ENCODE data around the gene AKR7A2. TPM values are rescaled to one million over a fixed set of nuclear protein-coding genes. Genes with fewer than 3 reads are reported as not detected.

AKR7A2 gene
- total RNA-seq, 1 experiment from 2014 or later = 193 TPM

- peak; percentile 53 for DNase-seq (ENCODE audit: low read depth)
These were observed 31.8 kb upstream of the AKR7A2 start for GRCh38 chr1:19343617-19344350.

GRCh38 chr1:19342894-19343616, 31.1 kb upstream of the AKR7A2 start:
- no peak for DNase-seq (ENCODE audit: low read depth)

- DNase-seq (ENCODE audit: low read depth) = peak; percentile 46
These were observed 30.3 kb upstream of the AKR7A2 start for GRCh38 chr1:19342062-19342750.

- DNase-seq (ENCODE audit: low read depth) = peak; percentile 66
These were observed 29.5 kb upstream of the AKR7A2 start for GRCh38 chr1:19341201-19342061.

GRCh38 chr1:19340387-19340937, 28.5 kb upstream of the AKR7A2 start:
- no peak for DNase-seq (ENCODE audit: low read depth)

GRCh38 chr1:19339214-19339861, 27.4 kb upstream of the AKR7A2 start:
- DNase-seq (ENCODE audit: low read depth) = no peak

- DNase-seq (ENCODE audit: low read depth) = no peak
These were observed 26.4 kb upstream of the AKR7A2 start for GRCh38 chr1:19338323-19338762.

GRCh38 chr1:19337289-19337688, 25.3 kb upstream of the AKR7A2 start:
- no peak for DNase-seq (ENCODE audit: low read depth)

- peak; percentile 45 for DNase-seq (ENCODE audit: low read depth)
These were observed 24.6 kb upstream of the AKR7A2 start for GRCh38 chr1:19336543-19336942.

- DNase-seq (ENCODE audit: low read depth) = no peak
These were observed 21.8 kb upstream of the AKR7A2 start for GRCh38 chr1:19333587-19334354.

- DNase-seq (ENCODE audit: low read depth) = no peak
These were observed 20.9 kb upstream of the AKR7A2 start for GRCh38 chr1:19332832-19333231.

GRCh38 chr1:19331262-19331878, 19.4 kb upstream of the AKR7A2 start:
- no peak for DNase-seq (ENCODE audit: low read depth)

- DNase-seq (ENCODE audit: low read depth) = no peak
These were observed 18.6 kb upstream of the AKR7A2 start for GRCh38 chr1:19330449-19331135.

- no peak for DNase-seq (ENCODE audit: low read depth)
These were observed 17.7 kb upstream of the AKR7A2 start for GRCh38 chr1:19329611-19330010.

GRCh38 chr1:19329188-19329587, 17.2 kb upstream of the AKR7A2 start:
- DNase-seq (ENCODE audit: low read depth) = no peak

- no peak for DNase-seq (ENCODE audit: low read depth)
These were observed 16.5 kb upstream of the AKR7A2 start for GRCh38 chr1:19328486-19328885.

- no peak for DNase-seq (ENCODE audit: low read depth)
These were observed 15.8 kb upstream of the AKR7A2 start for GRCh38 chr1:19327736-19328135.

GRCh38 chr1:19327301-19327700, 15.4 kb upstream of the AKR7A2 start:
- DNase-seq (ENCODE audit: low read depth) = no peak

GRCh38 chr1:19326748-19327065, 14.8 kb upstream of the AKR7A2 start:
- no peak for DNase-seq (ENCODE audit: low read depth)
